Thyroid gland (tissue), 4 donors: ENCODE measurements around the gene EYS. TPM values are rescaled to one million over a fixed set of nuclear protein-coding genes. Genes with fewer than 3 reads are reported as not detected.

Experiments
- DNase-seq, 2 donors: peaks; one replicate each; pipeline ENCODE4 v3.0.0-alpha.2; 2019
- H3K27ac ChIP-seq, 3 donors: fragments of 200-600 bp; sonication (generic); 1 replicate in 2 of 3; 2 replicates in 1 of 3; pipeline ENCODE4 v1.5.1; 2016 to 2019; ENCODE audit warnings: mild to moderate bottlenecking in 1 of 3, moderate library complexity in 1 of 3
- H3K27me3 ChIP-seq: fragments of 200-600 bp; sonication (generic); one replicate; pipeline ENCODE4 v1.5.1; 2019
- H3K36me3 ChIP-seq, 2 donors: fragments of 200-600 bp; sonication (generic); one replicate each; pipeline ENCODE4 v1.5.1; 2016 to 2019
- H3K4me1 ChIP-seq, 2 donors: fragments of 200-600 bp; sonication (generic); one replicate each; pipeline ENCODE4 v1.5.1; 2017 to 2019
- H3K4me3 ChIP-seq, 3 donors: fragments of 200-600 bp; sonication (generic); replicated peaks in 1 of 3; 1 replicate in 2 of 3; 2 replicates in 1 of 3; pipeline ENCODE4 v1.5.1; 2016; ENCODE audit warnings: mild to moderate bottlenecking in 1 of 3
- H3K9me3 ChIP-seq: fragments of 200-600 bp; sonication (generic); one replicate; pipeline ENCODE4 v1.5.1; 2017
- CTCF ChIP-seq, 6 experiments: fragments of 200-600 bp in 3 of 6; fragments of 450-650 bp in 3 of 6; sonication (generic) in 3 of 6; IDR thresholded peaks; one replicate each; pipeline ENCODE4 v1.5.1; 2016 to 2019; ENCODE audit warnings: antibody characterized with exemption in 6 of 6, mild to moderate bottlenecking in 2 of 6, inconsistent platforms in 1 of 6, moderate library complexity in 1 of 6
- POLR2A ChIP-seq, 2 donors: fragments of 450-650 bp; IDR thresholded peaks; one replicate each; pipeline ENCODE4 v1.6.1; 2017; ENCODE audit warnings: antibody characterized with exemption in 2 of 2, mild to moderate bottlenecking in 2 of 2, moderate library complexity in 1 of 2
- WGBS, 2 donors: methylation state at CpG; one replicate each; pipeline ENCODE4 v1.1.5; 2017; 5-methylcytosine and 5-hydroxymethylcytosine counted together
- intact Hi-C: fragments of 100-400 bp; cut with DNase I; formaldehyde crosslinking; loops from one replicate; pipeline ENCODE4 v1.15.1; 2023
- total RNA-seq, 4 donors: library from RNA; depleted of rRNA; stranded (reverse); fragments of >200 nt; gene quantifications; one replicate each; pipeline ENCODE4 v1.2.3, GENCODE V29; 2016

EYS gene
- total RNA-seq, 4 donors from 2014 or later = not detected

GRCh38 chr6:64257586-64257985 lies 1449.4 kb downstream of the EYS start:
- Histone ChIP-seq H3K36me3 (no peaks in the 10 kb centered on the region), H3K4me3 (no peak overlapping the region), H3K27me3 (no peaks in the 10 kb centered on the region), H3K27ac (no peak overlapping the region), H3K4me1 (no peaks in the 10 kb centered on the region), H3K9me3 (no peaks in the 10 kb centered on the region)
- TF ChIP-seq POLR2A (IDR thresholded peaks at IDR 0.05) = no peak
- TF ChIP-seq CTCF (IDR thresholded peaks at IDR 0.05) = no peak
- intact Hi-C loops = no loop called here
- DNase-seq = no peak
- WGBS, 2 donors = 33 to 93% methylated on average over 3 of the region's 3 CpGs

GRCh38 chr6:64256483-64256882 lies 1450.5 kb downstream of the EYS start:
- TF ChIP-seq POLR2A (IDR thresholded peaks at IDR 0.05) = no peak
- Histone ChIP-seq H3K4me3 (no peak overlapping the region), H3K27ac (no peak overlapping the region), H3K9me3 (no peaks in the 10 kb centered on the region), H3K27me3 (no peaks in the 10 kb centered on the region), H3K4me1 (no peaks in the 10 kb centered on the region), H3K36me3 (no peaks in the 10 kb centered on the region)
- intact Hi-C loops = no loop called here
- 73 to 75% methylated on average over 3 of the region's 3 CpGs for WGBS, 2 donors
- DNase-seq = no peak

- Histone ChIP-seq H3K27ac (no peak overlapping the region), H3K9me3 (no peaks in the 10 kb centered on the region), H3K4me1 (no peaks in the 10 kb centered on the region), H3K36me3 (no peaks in the 10 kb centered on the region), H3K27me3 (no peaks in the 10 kb centered on the region), H3K4me3 (no peak overlapping the region)
- 81 to 86% methylated on average over 1 of the region's 1 CpG for WGBS, 2 donors
- intact Hi-C loops = no loop called here
- TF ChIP-seq POLR2A (IDR thresholded peaks at IDR 0.05) (no peak), CTCF (IDR thresholded peaks at IDR 0.05) (no peak)
- no peak for DNase-seq
Observed at GRCh38 chr6:64255000-64255399, 1452.0 kb downstream of the EYS start.

GRCh38 chr6:64254558-64254957 lies 1452.5 kb downstream of the EYS start:
- no peak for TF ChIP-seq CTCF (IDR thresholded peaks at IDR 0.05)
- no peaks in the 10 kb centered on the region for H3K36me3 ChIP-seq
- H3K4me1 ChIP-seq = no peaks in the 10 kb centered on the region
- no peak overlapping the region for H3K27ac ChIP-seq
- intact Hi-C loops = no loop called here
- H3K4me3 ChIP-seq = no peak overlapping the region
- 65 to 66% methylated on average over 3 of the region's 3 CpGs for WGBS, 2 donors
- no peak for DNase-seq
- H3K27me3 ChIP-seq = no peaks in the 10 kb centered on the region
- H3K9me3 ChIP-seq = no peaks in the 10 kb centered on the region

GRCh38 chr6:64252256-64252655 lies 1454.8 kb downstream of the EYS start:
- WGBS, 2 donors = 93 to 97% methylated on average over 2 of the region's 2 CpGs

More at GRCh38 chr6:64252256-64252655, 1454.8 kb downstream of the EYS start:
- no peaks in the 10 kb centered on the region for H3K9me3 ChIP-seq
- no peak overlapping the region for H3K27ac ChIP-seq
- TF ChIP-seq POLR2A (IDR thresholded peaks at IDR 0.05) (no peak), CTCF (IDR thresholded peaks at IDR 0.05) (no peak)
- intact Hi-C loops = no loop called here
- DNase-seq = no peak
- H3K4me1 ChIP-seq = no peaks in the 10 kb centered on the region
- H3K4me3 ChIP-seq = no peak overlapping the region
- H3K27me3 ChIP-seq = no peaks in the 10 kb centered on the region
- H3K36me3 ChIP-seq = no peaks in the 10 kb centered on the region
